HepG2 (cell line): ENCODE data around the gene HDGFL2. TPM values are rescaled to one million over a fixed set of nuclear protein-coding genes. Genes with fewer than 3 reads are reported as not detected.

Source experiments
- CCAR2 ChIP-seq: fragments of 200-400 bp; formaldehyde crosslinking; optimal IDR thresholded peaks from 2 replicates; pipeline ENCODE3; 2018; ENCODE audit warnings: low read depth, mild to moderate bottlenecking, low read length, moderate library complexity
- ELF1 ChIP-seq: sonication (generic); formaldehyde crosslinking; IDR thresholded peaks from 2 replicates; pipeline ENCODE4 v1.4.0; 2020; ENCODE audit warnings: missing genetic modification reagents
- HMG20A ChIP-seq: IDR thresholded peaks from 2 replicates; pipeline ENCODE4 v1.6.1; 2016; ENCODE audit warnings: borderline replicate concordance
- ISL2 ChIP-seq: sonication (generic); formaldehyde crosslinking; IDR thresholded peaks from 2 replicates; pipeline ENCODE4 v1.5.0; 2020; ENCODE audit warnings: missing genetic modification reagents
- KDM5B ChIP-seq: sonication (generic); formaldehyde crosslinking; IDR thresholded peaks from 2 replicates; pipeline ENCODE4 v1.4.0; 2020; ENCODE audit warnings: missing genetic modification reagents, mild to moderate bottlenecking, borderline replicate concordance
- KLF12 ChIP-seq: sonication (generic); formaldehyde crosslinking; IDR thresholded peaks from 2 replicates; pipeline ENCODE4 v1.4.0; 2020; ENCODE audit warnings: missing genetic modification reagents, borderline replicate concordance
- MED1 ChIP-seq: sonication (generic); formaldehyde crosslinking; IDR thresholded peaks from 2 replicates; pipeline ENCODE4 v1.4.0; 2020; ENCODE audit warnings: missing genetic modification reagents
- MXD3 ChIP-seq: IDR thresholded peaks from 2 replicates; pipeline ENCODE4 v1.6.1; 2016; ENCODE audit warnings: mild to moderate bottlenecking, missing biosample characterization, missing genetic modification reagents
- NR3C1 ChIP-seq: sonication (generic); formaldehyde crosslinking; IDR thresholded peaks from 2 replicates; pipeline ENCODE4 v1.4.0; 2020; ENCODE audit warnings: missing genetic modification reagents
- PATZ1 ChIP-seq: sonication (generic); formaldehyde crosslinking; IDR thresholded peaks from 2 replicates; pipeline ENCODE4 v1.4.0; 2020; ENCODE audit warnings: missing genetic modification reagents
- POGK ChIP-seq: sonication (generic); formaldehyde crosslinking; conservative IDR thresholded peaks from 2 replicates; pipeline ENCODE4 v1.8.0; 2022; ENCODE audit warnings: mild to moderate bottlenecking, moderate library complexity, missing genetic modification reagents
- SP2 ChIP-seq: sonication (generic); formaldehyde crosslinking; IDR thresholded peaks from 2 replicates; pipeline ENCODE4 v1.5.1; 2020; ENCODE audit warnings: mild to moderate bottlenecking, missing genetic modification reagents
- ZBTB3 ChIP-seq: sonication (generic); formaldehyde crosslinking; IDR thresholded peaks from 2 replicates; pipeline ENCODE4 v1.4.0; 2020; ENCODE audit warnings: low read depth, mild to moderate bottlenecking, moderate library complexity, missing genetic modification reagents, borderline replicate concordance
- ZNF234 ChIP-seq: sonication (generic); formaldehyde crosslinking; conservative IDR thresholded peaks from 2 replicates; pipeline ENCODE4 v1.5.1; 2020; ENCODE audit warnings: mild to moderate bottlenecking, missing genetic modification reagents
- ZNF503 ChIP-seq: sonication (generic); formaldehyde crosslinking; IDR thresholded peaks from 2 replicates; pipeline ENCODE4 v1.4.0; 2020; ENCODE audit warnings: missing genetic modification reagents
- ZNF746 ChIP-seq: sonication (generic); formaldehyde crosslinking; IDR thresholded peaks from 2 replicates; pipeline ENCODE4 v1.8.0; 2022; ENCODE audit warnings: mild to moderate bottlenecking, missing genetic modification reagents
- ZNF761 ChIP-seq: sonication (generic); formaldehyde crosslinking; conservative IDR thresholded peaks from 2 replicates; pipeline ENCODE4 v1.4.0; 2020; ENCODE audit warnings: mild to moderate bottlenecking, missing genetic modification reagents
- polyA plus RNA-seq, 8 experiments: library from polyadenylated mRNA; depleted of rRNA in 3 of 8; stranded (reverse) in 7 of 8; unstranded in 1 of 8; fragments of >200 nt; fragmentation: Illumina TruSeq in 4 of 8; extraction: Trizol in 4 of 8; gene quantifications; 2 replicates each; pipeline versions ENCODE4 v1.2.1 to v1.2.3, GENCODE V29; 2011 to 2016; ENCODE audit warnings: low read depth in 4 of 8, missing spikeins in 1 of 8, mixed read lengths in 1 of 8; ENCODE audit not compliant: insufficient read depth in 1 of 8
- total RNA-seq, 5 experiments: library from RNA; depleted of rRNA; stranded (reverse); fragments of >200 nt; fragmentation: Illumina TruSeq; extraction: Trizol; gene quantifications; 2 replicates each; pipeline ENCODE4 v1.2.3, GENCODE V29; 2016; ENCODE audit warnings: low read depth in 1 of 5
- TF ChIP-seq, protein P1 (sequence below): sonication (generic); formaldehyde crosslinking; IDR thresholded peaks from 2 replicates; pipeline ENCODE4 v1.4.0; 2020; ENCODE audit warnings: missing genetic modification reagents, borderline replicate concordance

The HDGFL2 gene
- total and polyA plus RNA-seq, 2 of the 13 experiments (the other 11 are each of a cell fraction or from before 2014, with no cell fraction given) = 20.0 to 51.1 TPM

DNA sequence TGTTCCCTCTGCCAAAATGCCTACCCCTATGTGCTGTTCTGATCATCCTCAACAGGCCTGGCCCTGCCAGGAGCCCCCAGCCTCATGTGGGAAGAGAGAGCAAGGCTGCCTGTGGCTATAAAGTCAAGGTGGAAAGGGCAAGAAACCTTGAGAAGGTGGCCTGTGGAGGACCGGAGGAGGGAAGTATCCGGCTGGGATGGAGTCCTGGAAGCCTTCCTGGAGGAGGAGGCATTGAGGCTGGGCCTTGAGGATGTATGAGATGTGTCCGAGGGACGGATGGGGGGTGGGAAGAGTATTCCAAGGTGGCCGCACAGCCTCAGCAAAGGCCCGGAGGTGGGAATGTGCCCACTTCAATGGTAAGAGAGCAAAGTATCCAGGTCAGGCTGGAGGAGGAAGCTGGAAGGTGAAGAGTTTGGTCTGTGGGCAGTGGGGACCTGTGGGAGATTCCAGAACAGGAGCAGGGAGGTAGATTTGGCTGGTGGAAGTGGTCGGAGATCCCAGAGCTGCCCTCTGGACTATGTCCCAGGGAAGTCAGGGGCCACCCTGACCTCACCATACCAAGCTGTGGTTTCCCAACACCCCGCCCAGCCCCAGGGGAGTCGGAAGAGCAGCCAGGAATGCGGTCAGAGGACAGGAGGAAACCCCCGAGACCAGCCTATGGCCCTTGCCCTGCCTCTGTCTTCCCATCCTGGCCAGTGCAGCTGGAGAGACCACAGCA is 49.2 kb downstream of the HDGFL2 start (continued):
- TF ChIP-seq ZNF234 (CRISPR knock-in tag) = no peak
- TF ChIP-seq PATZ1 (CRISPR knock-in tag) = peak; percentile 84
- TF ChIP-seq ZNF761 (CRISPR knock-in tag) = no peak
- no peak for TF ChIP-seq ZNF503
- TF ChIP-seq MED1 (CRISPR knock-in tag) = peak; percentile 74; the same call in 1 of the 2 replicates
- TF ChIP-seq ISL2 = 0 out of 2 replicates have a peak, but pooled peaks have one; percentile 23
- 0 out of 2 replicates have a peak, but pooled peaks have one; percentile 35 for TF ChIP-seq ELF1 (CRISPR knock-in tag)
- no peak for TF ChIP-seq NR3C1 (CRISPR knock-in tag)
- TF ChIP-seq, protein P1, sequence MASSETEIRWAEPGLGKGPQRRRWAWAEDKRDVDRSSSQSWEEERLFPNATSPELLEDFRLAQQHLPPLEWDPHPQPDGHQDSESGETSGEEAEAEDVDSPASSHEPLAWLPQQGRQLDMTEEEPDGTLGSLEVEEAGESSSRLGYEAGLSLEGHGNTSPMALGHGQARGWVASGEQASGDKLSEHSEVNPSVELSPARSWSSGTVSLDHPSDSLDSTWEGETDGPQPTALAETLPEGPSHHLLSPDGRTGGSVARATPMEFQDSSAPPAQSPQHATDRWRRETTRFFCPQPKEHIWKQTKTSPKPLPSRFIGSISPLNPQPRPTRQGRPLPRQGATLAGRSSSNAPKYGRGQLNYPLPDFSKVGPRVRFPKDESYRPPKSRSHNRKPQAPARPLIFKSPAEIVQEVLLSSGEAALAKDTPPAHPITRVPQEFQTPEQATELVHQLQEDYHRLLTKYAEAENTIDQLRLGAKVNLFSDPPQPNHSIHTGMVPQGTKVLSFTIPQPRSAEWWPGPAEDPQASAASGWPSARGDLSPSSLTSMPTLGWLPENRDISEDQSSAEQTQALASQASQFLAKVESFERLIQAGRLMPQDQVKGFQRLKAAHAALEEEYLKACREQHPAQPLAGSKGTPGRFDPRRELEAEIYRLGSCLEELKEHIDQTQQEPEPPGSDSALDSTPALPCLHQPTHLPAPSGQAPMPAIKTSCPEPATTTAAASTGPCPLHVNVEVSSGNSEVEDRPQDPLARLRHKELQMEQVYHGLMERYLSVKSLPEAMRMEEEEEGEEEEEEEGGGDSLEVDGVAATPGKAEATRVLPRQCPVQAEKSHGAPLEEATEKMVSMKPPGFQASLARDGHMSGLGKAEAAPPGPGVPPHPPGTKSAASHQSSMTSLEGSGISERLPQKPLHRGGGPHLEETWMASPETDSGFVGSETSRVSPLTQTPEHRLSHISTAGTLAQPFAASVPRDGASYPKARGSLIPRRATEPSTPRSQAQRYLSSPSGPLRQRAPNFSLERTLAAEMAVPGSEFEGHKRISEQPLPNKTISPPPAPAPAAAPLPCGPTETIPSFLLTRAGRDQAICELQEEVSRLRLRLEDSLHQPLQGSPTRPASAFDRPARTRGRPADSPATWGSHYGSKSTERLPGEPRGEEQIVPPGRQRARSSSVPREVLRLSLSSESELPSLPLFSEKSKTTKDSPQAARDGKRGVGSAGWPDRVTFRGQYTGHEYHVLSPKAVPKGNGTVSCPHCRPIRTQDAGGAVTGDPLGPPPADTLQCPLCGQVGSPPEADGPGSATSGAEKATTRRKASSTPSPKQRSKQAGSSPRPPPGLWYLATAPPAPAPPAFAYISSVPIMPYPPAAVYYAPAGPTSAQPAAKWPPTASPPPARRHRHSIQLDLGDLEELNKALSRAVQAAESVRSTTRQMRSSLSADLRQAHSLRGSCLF (CRISPR knock-in tag) = no peak
- TF ChIP-seq ZBTB3 = no peak
- TF ChIP-seq KDM5B (CRISPR knock-in tag) = 0 out of 2 replicates have a peak, but pooled peaks have one; percentile 6
- no peak for TF ChIP-seq ZNF746 (CRISPR knock-in tag)
- no peak for TF ChIP-seq POGK (CRISPR knock-in tag)
- TF ChIP-seq CCAR2 = no peak
- no peak for TF ChIP-seq SP2 (CRISPR knock-in tag)
- no peak for TF ChIP-seq MXD3 (CRISPR knock-in tag)
- TF ChIP-seq HMG20A (CRISPR knock-in tag) = peak; percentile 41; the same call in 1 of the 2 replicates
- TF ChIP-seq KLF12 (CRISPR knock-in tag) = 0 out of 2 replicates have a peak, but pooled peaks have one; percentile 56
